DMS 273 (cell line): ENCODE measurements around the gene PRRX2.
"Not testable (repeated sequence)": the region's sequence is repeated elsewhere in the genome, so short reads cannot be mapped to it uniquely, and the experiment has no call there.

Experiments
- DNase-seq: peaks from one replicate; lab custom pipeline; 2025; ENCODE audit not compliant: unreplicated experiment; lab: John Stamatoyannopoulos, UW

The PRRX2 gene

DNA sequence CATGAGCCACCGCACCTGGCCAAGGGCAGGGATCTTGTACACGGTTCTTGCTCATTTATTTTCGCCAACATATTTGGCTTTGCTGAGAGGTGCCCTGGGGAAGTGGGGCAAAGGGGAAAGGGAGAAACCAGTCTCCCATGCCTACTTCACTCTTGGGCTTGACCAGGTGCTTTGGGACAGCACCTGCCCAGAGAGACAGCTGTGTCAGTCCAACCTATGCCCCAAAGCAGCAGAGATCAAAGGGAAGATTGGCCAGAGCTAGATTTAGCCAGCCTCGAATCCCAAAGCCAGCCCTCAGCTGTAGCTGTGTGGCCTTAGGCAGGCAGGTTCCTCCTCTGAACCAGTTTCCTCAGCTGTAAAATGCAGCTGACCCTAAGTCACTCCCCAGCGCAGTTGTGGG is 89.7 kb downstream of the PRRX2 start:
- no peak for DNase-seq

DNA sequence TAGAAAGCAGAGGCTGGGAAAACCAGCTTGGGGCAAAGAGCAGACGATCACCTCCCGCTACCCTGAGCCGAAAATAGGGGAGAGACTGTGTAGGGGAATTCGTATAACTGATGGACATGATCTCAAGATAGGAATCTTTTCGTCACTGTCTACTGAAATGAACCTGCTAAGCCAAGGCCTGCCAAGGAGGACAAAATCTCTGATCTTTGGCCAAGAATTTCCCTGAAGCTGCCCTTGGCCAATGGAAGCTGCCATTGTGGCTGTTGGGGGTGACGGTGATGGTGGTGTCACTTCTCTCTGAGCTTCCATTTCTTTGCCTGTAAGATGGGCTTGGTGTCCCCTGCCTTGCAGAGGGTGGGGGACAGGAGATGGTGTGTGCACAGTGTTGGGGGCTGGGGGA is 90.7 kb downstream of the PRRX2 start:
- DNase-seq, result no peak

DNA sequence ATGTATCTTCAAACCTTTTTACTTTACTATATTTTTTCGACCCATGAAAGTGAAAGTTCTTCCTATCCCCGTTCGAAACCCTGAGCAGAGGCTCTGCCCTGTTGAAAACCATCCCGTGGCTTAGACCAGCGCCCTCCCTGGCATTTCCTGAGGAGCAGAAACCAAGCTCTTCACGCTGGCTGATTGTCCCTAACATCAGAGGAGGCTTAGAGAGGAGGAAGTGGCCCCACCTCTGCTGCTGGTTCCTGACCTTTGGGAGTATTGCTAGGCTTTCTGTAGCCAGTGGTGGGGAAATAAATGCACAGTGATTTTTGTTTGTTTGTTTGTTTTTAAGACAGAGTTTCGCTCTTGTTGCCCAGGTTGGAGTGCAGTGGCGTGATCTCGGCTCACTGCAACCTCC is 91.6 kb downstream of the PRRX2 start:
- no peak for DNase-seq

- DNase-seq, result no peak
Measured at GRCh38 chr9:129759319-129759718, 93.9 kb downstream of the PRRX2 start.

DNA sequence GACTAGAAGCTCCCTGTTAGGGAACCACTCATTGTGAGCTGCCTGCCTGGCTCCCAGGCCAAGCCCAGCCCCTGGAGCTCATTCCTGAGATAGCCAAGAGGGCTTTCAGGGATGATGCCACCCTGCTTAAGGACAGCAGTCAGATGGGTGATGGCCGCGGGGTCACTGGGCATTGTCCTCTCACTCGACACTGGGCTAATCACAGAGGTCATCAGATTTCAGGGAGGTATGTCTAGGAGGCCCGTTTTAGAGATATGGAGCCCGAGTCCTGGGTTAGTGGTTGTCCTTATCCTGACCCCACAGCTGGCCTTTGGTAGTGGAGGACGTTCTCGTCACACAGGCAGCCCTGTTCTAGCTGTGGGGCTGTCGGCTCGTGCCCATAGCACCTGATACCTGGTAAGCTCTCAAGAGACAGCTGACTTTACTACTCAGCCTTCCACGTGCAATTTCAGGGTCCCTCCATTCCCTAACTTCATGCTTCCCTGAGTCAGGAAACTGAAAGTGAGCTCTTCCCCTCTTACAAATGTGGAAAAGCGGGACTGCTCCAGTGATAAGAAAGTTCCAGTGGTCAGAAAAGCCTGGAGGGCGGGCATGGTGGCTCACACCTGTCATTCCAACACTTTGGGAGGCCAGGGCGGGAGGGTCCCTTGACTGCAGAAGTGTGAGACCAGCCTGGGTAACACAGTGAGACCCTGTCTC is 94.5 kb downstream of the PRRX2 start:
- no peak for DNase-seq

GRCh38 chr9:129760784-129761183 is 95.3 kb downstream of the PRRX2 start:
- DNase-seq, result not testable (repeated sequence)

GRCh38 chr9:129761293-129761900 is 96.0 kb downstream of the PRRX2 start:
- DNase-seq, result no peak

- DNase-seq, result no peak
Measured at GRCh38 chr9:129761901-129762369, 96.5 kb downstream of the PRRX2 start.

- peak; percentile 21 for DNase-seq
Measured at GRCh38 chr9:129762370-129762984, 97.0 kb downstream of the PRRX2 start.

DNA sequence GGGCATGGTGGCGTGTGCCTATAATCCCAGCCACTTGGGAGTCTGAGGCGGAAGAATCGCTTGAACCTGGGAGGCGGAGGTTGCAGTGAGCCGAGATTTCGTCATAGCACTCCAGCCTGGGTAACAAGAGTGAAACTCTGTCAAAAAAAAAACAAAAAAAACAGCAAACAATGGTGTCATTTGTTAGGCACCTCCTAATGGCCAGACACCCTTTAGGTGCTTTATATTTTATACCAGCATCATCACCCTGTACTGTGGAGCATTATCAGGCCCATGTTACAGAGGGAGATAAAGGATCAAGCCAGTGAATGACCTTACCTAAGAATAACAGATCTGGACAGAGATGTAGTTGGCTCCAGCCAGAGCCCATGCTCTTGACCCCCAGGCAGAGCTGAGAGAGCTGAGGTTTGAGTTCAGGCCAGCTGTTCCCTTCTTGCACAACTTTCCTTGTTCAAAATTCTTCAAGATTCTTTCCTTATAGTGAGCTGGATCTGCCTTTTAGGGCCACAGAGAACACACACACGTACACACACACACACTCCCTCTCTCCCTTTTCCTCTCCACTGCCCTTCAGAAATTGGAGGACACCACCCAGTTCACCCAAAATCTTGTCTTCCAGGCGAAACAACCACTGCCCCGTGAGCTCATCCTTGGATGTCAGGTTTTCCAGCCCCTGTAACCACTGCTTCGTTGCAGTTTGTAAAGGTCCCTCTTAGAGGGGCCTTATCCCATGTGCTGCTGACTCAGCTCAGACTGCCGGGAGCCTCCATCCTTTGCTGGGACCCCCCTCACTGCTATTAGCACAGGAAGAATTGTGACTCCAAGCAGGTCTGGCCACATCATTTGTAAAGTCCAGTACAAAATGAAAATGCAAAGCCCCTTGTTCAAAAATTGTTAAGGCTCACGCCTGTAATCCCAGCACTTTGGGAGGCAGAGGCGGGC is 97.8 kb downstream of the PRRX2 start:
- no peak for DNase-seq

DNA sequence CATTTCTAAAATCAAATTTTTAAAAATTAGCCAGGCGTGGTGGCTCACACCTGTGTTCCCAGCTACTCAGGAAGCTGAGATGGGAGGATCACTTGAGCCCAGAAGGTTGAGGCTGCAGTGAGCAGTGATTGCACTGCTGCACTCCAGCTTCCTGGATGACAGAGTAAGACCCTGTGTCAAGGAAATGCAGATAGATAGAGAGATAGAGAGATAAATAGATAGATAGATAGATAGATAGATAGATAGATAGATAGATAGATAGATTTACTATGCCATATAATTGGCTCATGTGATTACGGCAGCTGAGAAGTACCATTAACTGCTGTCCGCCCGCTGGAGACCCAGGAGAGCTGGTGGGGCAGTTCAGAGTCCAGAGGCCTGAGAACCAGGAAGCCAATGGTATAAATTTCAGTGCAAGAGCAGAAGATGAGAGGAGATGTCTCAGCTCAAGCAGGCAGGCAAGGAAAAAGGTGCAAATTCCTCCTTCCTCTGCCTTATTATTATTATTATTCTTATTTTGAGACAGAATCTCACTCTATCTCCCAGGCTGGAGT is 100.4 kb downstream of the PRRX2 start:
- DNase-seq, result no peak

DNA sequence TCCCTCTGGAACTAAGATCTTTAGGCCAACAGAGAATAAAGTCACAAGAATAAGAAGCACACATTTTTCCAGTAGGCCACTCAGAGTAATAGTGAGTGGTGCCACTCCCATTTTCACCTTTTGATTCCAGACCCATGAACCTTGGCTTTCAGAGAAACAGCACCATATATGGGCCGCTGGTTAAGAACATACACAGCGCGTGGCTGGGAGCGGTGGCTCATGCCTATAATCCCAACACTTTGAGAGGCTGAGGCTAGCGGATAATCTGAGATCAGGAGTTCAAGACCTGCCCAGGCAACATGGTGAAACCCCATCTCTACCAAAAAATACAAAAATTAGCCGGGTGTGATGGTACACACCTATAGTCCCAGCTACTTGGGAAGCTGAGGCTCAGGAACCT is 103.0 kb downstream of the PRRX2 start:
- no peak for DNase-seq

DNA sequence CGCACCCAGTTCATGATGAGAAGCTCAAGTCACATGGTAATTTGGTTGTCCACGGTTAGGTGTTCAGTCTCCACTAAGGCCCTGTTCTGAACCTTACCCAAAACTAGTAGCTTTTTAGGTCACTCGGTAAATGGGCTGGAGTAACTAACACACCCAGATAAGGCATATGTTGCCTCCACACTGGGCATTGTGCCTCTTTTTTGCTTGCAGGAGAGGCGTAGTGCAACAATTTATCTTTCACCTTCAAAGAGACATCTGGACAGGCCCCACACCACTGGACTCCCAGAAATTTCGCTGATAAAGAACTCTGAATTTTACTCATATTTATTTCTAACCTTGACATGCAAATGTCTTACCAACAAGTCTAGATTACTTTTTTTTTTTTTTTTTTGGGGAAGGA is 104.2 kb downstream of the PRRX2 start:
- DNase-seq, result no peak

DNA sequence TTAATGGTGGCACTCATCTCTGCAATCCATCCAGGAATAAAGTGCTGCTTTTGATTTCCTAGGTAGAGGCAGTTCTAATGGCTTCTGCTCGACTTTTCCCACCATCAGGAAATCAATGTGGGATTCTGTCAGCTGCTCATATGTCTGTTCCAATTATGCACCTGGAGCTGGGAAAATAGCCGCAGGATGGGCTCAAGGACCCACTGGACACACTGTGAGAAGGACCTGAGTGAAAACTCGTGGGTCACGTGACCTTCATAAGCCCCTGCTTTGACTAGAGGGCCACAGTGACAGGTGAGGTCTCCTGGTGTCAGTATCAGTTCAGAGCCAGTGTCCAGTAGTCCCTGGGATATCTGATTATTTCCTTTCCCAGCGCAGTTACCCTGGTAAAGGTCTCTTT is 105.3 kb downstream of the PRRX2 start:
- DNase-seq, result no peak
